Smooth muscle cell (in vitro differentiated cells): ENCODE data around the gene MEIS2. TPM values are rescaled to one million over a fixed set of nuclear protein-coding genes. Genes with fewer than 3 reads are reported as not detected.

ENCODE experiments used
- DNase-seq: peaks from one replicate; lab custom pipeline; 2025; ENCODE audit not compliant: unreplicated experiment; lab: John Stamatoyannopoulos, UW
- H2AFZ ChIP-seq: fragments of 200-600 bp; sonication (generic); 2 replicates; pipeline ENCODE4 v1.6.0; 2016; ENCODE audit warnings: antibody characterized with exemption, low read depth, mild to moderate bottlenecking
- H3F3A ChIP-seq: fragments of 200-600 bp; sonication (generic); 2 replicates; pipeline ENCODE4 v1.6.0; 2017; ENCODE audit warnings: antibody characterized with exemption, low read depth
- H3K27ac ChIP-seq: fragments of 200-600 bp; sonication (generic); 2 replicates; pipeline ENCODE4 v1.5.1; 2016; ENCODE audit warnings: low read depth, mild to moderate bottlenecking
- H3K27me3 ChIP-seq: fragments of 200-600 bp; sonication (generic); 2 replicates; pipeline ENCODE4 v1.6.1; 2016; ENCODE audit warnings: low read depth, mild to moderate bottlenecking
- H3K36me3 ChIP-seq: fragments of 200-600 bp; sonication (generic); 2 replicates; pipeline ENCODE4 v1.5.1; 2016; ENCODE audit warnings: low read depth
- H3K4me1 ChIP-seq: fragments of 200-600 bp; sonication (generic); 2 replicates; pipeline ENCODE4 v1.5.1; 2016; ENCODE audit warnings: low read depth
- H3K4me2 ChIP-seq: fragments of 200-600 bp; sonication (generic); 2 replicates; pipeline ENCODE4 v1.6.0; 2016; ENCODE audit warnings: mild to moderate bottlenecking
- H3K4me3 ChIP-seq: fragments of 200-600 bp; sonication (generic); 2 replicates; pipeline ENCODE4 v1.5.1; 2016; ENCODE audit warnings: mild to moderate bottlenecking
- H3K79me2 ChIP-seq: fragments of 200-600 bp; sonication (generic); 2 replicates; pipeline ENCODE4 v1.6.0; 2016; ENCODE audit warnings: low read depth, mild to moderate bottlenecking
- H3K9ac ChIP-seq: fragments of 200-600 bp; sonication (generic); 2 replicates; pipeline ENCODE4 v1.6.0; 2016; ENCODE audit warnings: low read depth
- H3K9me3 ChIP-seq: fragments of 200-600 bp; sonication (generic); replicated peaks from 2 replicates; pipeline ENCODE4 v1.5.1; 2016; ENCODE audit warnings: low read depth
- H4K20me1 ChIP-seq: fragments of 200-600 bp; sonication (generic); 2 replicates; pipeline ENCODE4 v1.6.0; 2016; ENCODE audit warnings: low read depth
- CTCF ChIP-seq: fragments of 200-600 bp; sonication (generic); IDR thresholded peaks from 2 replicates; pipeline ENCODE4 v1.5.1; 2017; ENCODE audit warnings: borderline replicate concordance, mild to moderate bottlenecking, antibody characterized with exemption; ENCODE audit not compliant: insufficient read depth, poor library complexity, severe bottlenecking
- WGBS: methylation state at CpG from one replicate; pipeline ENCODE4 v1.1.7; 2016; ENCODE audit warnings: low lambda C conversion rate; 5-methylcytosine and 5-hydroxymethylcytosine counted together
- polyA plus RNA-seq: library from polyadenylated mRNA; unstranded; fragments of >200 nt; fragmentation: Nextera tagmentation; extraction: Ambion mirVana; gene quantifications from 2 replicates; pipeline ENCODE4 v1.2.1, GENCODE V29; 2016
- total RNA-seq: library from RNA; depleted of rRNA; stranded (reverse); fragments of >200 nt; gene quantifications from 2 replicates; pipeline ENCODE4 v1.2.3, GENCODE V29; 2014

The MEIS2 gene
- total and polyA plus RNA-seq, 2 experiments from 2014 or later: 13.0 to 33.4 TPM

- Histone ChIP-seq H3K4me1 (peaks cover 64% of the 10 kb centered on the region), H3K4me2 (peak overlapping the region; percentile 91), H3K9ac (no peak overlapping the region), H3K79me2 (no peaks in the 10 kb centered on the region), H2AFZ (no peak overlapping the region), H3K9me3 (no peaks in the 10 kb centered on the region), H4K20me1 (no peaks in the 10 kb centered on the region), H3K27me3 (peaks cover 80% of the 10 kb centered on the region), H3K36me3 (no peaks in the 10 kb centered on the region), H3F3A (no peaks in the 10 kb centered on the region), H3K4me3 (peak overlapping the region; percentile 32), H3K27ac (no peak overlapping the region)
- 5% methylated on average over 27 of the region's 27 CpGs for WGBS
- no peak for TF ChIP-seq CTCF
- DNase-seq: no peak
Observed at GRCh38 chr15:36882487-36883131, 217.7 kb downstream of the MEIS2 start.

GRCh38 chr15:36882056-36882455, 218.3 kb downstream of the MEIS2 start:
- Histone ChIP-seq H3K79me2 (no peaks in the 10 kb centered on the region), H3K27ac (no peak overlapping the region), H3K4me3 (no peak overlapping the region), H3F3A (no peaks in the 10 kb centered on the region), H3K9me3 (no peaks in the 10 kb centered on the region), H3K27me3 (peaks cover 76% of the 10 kb centered on the region), H3K36me3 (no peaks in the 10 kb centered on the region), H2AFZ (no peak overlapping the region), H3K9ac (no peak overlapping the region), H3K4me2 (peak overlapping the region; percentile 91), H4K20me1 (no peaks in the 10 kb centered on the region), H3K4me1 (peaks cover 62% of the 10 kb centered on the region)
- 25% methylated on average over 5 of the region's 5 CpGs for WGBS
- DNase-seq: no peak
- TF ChIP-seq CTCF: no peak

- no peak overlapping the region for H3K4me3 ChIP-seq
- H3K9me3 ChIP-seq: no peaks in the 10 kb centered on the region
- DNase-seq: no peak
- no peak overlapping the region for H3K27ac ChIP-seq
- H4K20me1 ChIP-seq: no peaks in the 10 kb centered on the region
- H2AFZ ChIP-seq: no peak overlapping the region
- H3K4me2 ChIP-seq: no peak overlapping the region
- H3K27me3 ChIP-seq: peaks cover 74% of the 10 kb centered on the region
- no peaks in the 10 kb centered on the region for H3K79me2 ChIP-seq
- TF ChIP-seq CTCF: no peak
- WGBS: 31% methylated on average over 2 of the region's 2 CpGs
- H3K9ac ChIP-seq: no peak overlapping the region
- no peaks in the 10 kb centered on the region for H3F3A ChIP-seq
- peaks cover 57% of the 10 kb centered on the region for H3K4me1 ChIP-seq
- H3K36me3 ChIP-seq: no peaks in the 10 kb centered on the region
Observed at GRCh38 chr15:36881516-36881915, 218.8 kb downstream of the MEIS2 start.

GRCh38 chr15:36880913-36881460, 219.4 kb downstream of the MEIS2 start:
- Histone ChIP-seq H3K4me2 (peak overlapping the region; percentile 83), H3K9me3 (no peaks in the 10 kb centered on the region), H3K4me3 (peak overlapping the region; percentile 41), H3K27me3 (peaks cover 72% of the 10 kb centered on the region), H3K27ac (no peak overlapping the region), H3K4me1 (peaks cover 52% of the 10 kb centered on the region), H3K36me3 (no peaks in the 10 kb centered on the region), H4K20me1 (no peaks in the 10 kb centered on the region), H3K79me2 (no peaks in the 10 kb centered on the region), H3F3A (no peaks in the 10 kb centered on the region), H2AFZ (no peak overlapping the region), H3K9ac (no peak overlapping the region)
- DNase-seq: no peak
- TF ChIP-seq CTCF: no peak
- 20% methylated on average over 7 of the region's 7 CpGs for WGBS
